HepG2 (cell line): Measurements from ENCODE around the gene TLE5.

Experiments
- CTCF ChIP-seq: sonication (generic); formaldehyde crosslinking; IDR thresholded peaks from 2 replicates; pipeline ENCODE4 v1.5.0; 2020; ENCODE audit warnings: mild to moderate bottlenecking, missing genetic modification reagents, moderate library complexity
- ERF ChIP-seq: IDR thresholded peaks from 2 replicates; pipeline ENCODE4 v1.6.1; 2018; ENCODE audit warnings: missing biosample characterization, missing genetic modification reagents
- FOXK2 ChIP-seq: fragments of 450-650 bp; IDR thresholded peaks from 2 replicates; pipeline ENCODE4 v1.6.1; 2016
- LCORL ChIP-seq, 2 experiments: fragments of 450-650 bp in 1 of 2; sonication (generic) in 1 of 2; formaldehyde crosslinking in 1 of 2; IDR thresholded peaks; 2 replicates each; pipeline versions ENCODE4 v1.5.0 to v1.6.1; 2017 to 2020; ENCODE audit warnings: antibody characterized with exemption in 1 of 2, missing genetic modification reagents in 1 of 2
- MED1 ChIP-seq: sonication (generic); formaldehyde crosslinking; IDR thresholded peaks from 2 replicates; pipeline ENCODE4 v1.4.0; 2020; ENCODE audit warnings: missing genetic modification reagents
- PBX3 ChIP-seq: sonication (generic); formaldehyde crosslinking; IDR thresholded peaks from 2 replicates; pipeline ENCODE4 v1.8.1; 2023; ENCODE audit warnings: missing genetic modification reagents, inconsistent platforms, borderline replicate concordance
- POLR2A ChIP-seq, 2 experiments: IDR thresholded peaks; 2 replicates each; pipeline ENCODE4 v1.6.1; 2011; ENCODE audit warnings: low read depth in 2 of 2, low read length in 2 of 2, mild to moderate bottlenecking in 1 of 2, moderate library complexity in 1 of 2; ENCODE audit not compliant: insufficient read depth in 1 of 2
- RAD21 ChIP-seq: fragments of 450-650 bp; formaldehyde crosslinking; IDR thresholded peaks from 2 replicates; pipeline ENCODE4 v1.5.0; 2020; ENCODE audit warnings: mild to moderate bottlenecking
- SIN3B ChIP-seq: fragments of 150-350 bp; IDR thresholded peaks from 2 replicates; pipeline ENCODE4 v1.6.1; 2014; ENCODE audit warnings: low read length
- TAF1 ChIP-seq: sonication (generic); formaldehyde crosslinking; IDR thresholded peaks from 2 replicates; pipeline ENCODE4 v1.4.0; 2020; ENCODE audit warnings: missing genetic modification reagents
- TCF7L2 ChIP-seq: IDR thresholded peaks from 2 replicates; pipeline ENCODE4 v1.6.1; 2011; ENCODE audit warnings: mild to moderate bottlenecking, low read depth, low read length, moderate library complexity
- ZBTB26 ChIP-seq: IDR thresholded peaks from 2 replicates; pipeline ENCODE4 v1.6.1; 2016; ENCODE audit warnings: missing compliant biosample characterization, missing genetic modification reagents, borderline replicate concordance

- no peak for TF ChIP-seq ZBTB26
- no peak for TF ChIP-seq SIN3B
- TF ChIP-seq CTCF (CRISPR knock-in tag) = no peak
- no peak for TF ChIP-seq LCORL (IDR thresholded peaks at IDR 0.05)
- no peak for TF ChIP-seq LCORL (CRISPR knock-in tag; IDR thresholded peaks at IDR 0.05)
- no peak for TF ChIP-seq MED1 (CRISPR knock-in tag)
- TF ChIP-seq PBX3 (CRISPR knock-in tag) = no peak
- TF ChIP-seq ERF (CRISPR knock-in tag) = no peak
- TF ChIP-seq TCF7L2 = no peak
- TF ChIP-seq FOXK2 = no peak
- TF ChIP-seq TAF1 = no peak
- TF ChIP-seq RAD21 = no peak
- no peak for TF ChIP-seq POLR2A (IDR thresholded peaks at IDR 0.05; ENCODE audit: insufficient read depth in 1 of 2, low read depth in 2 of 2, low read length in 2 of 2)
These were observed 18.0 kb upstream of the TLE5 start for GRCh38 chr19:3080286-3080685.
